H9 (cell line): ENCODE measurements around the gene MAD1L1. TPM values are rescaled to one million over a fixed set of nuclear protein-coding genes. Genes with fewer than 3 reads are reported as not detected.

Experiments
- DNase-seq: peaks from one replicate; pipeline ENCODE4 v3.0.0-alpha.2; 2017
- H2AFZ ChIP-seq: one replicate; pipeline ENCODE4 v1.6.1; 2013; ENCODE audit warnings: mild to moderate bottlenecking, low read length, control low read depth, moderate library complexity
- H2AK5ac ChIP-seq: 2 replicates; pipeline ENCODE4 v1.6.1; 2013; ENCODE audit warnings: low read length, control low read depth, mixed read lengths; ENCODE audit not compliant: insufficient read length
- H2BK120ac ChIP-seq: one replicate; pipeline ENCODE4 v1.6.1; 2013; ENCODE audit warnings: low read depth, mild to moderate bottlenecking, low read length, control low read depth, inconsistent platforms; ENCODE audit not compliant: poor library complexity, severe bottlenecking
- H2BK12ac ChIP-seq: 2 replicates; pipeline ENCODE4 v1.6.1; 2013; ENCODE audit warnings: low read length, control low read depth, mixed read lengths, low read depth; ENCODE audit not compliant: insufficient read length
- H2BK15ac ChIP-seq: 2 replicates; pipeline ENCODE4 v1.6.1; 2013; ENCODE audit warnings: low read depth, low read length, control low read depth
- H2BK20ac ChIP-seq: one replicate; pipeline ENCODE4 v1.6.1; 2013; ENCODE audit warnings: low read depth, mild to moderate bottlenecking, low read length, control low read depth, inconsistent platforms; ENCODE audit not compliant: poor library complexity, severe bottlenecking
- H2BK5ac ChIP-seq: 2 replicates; pipeline ENCODE4 v1.6.1; 2013; ENCODE audit warnings: low read length, control low read depth, mixed read lengths; ENCODE audit not compliant: insufficient read length
- H3K14ac ChIP-seq: 2 replicates; pipeline ENCODE4 v1.6.1; 2013; ENCODE audit warnings: low read length, control low read depth; ENCODE audit not compliant: insufficient read depth
- H3K18ac ChIP-seq: 2 replicates; pipeline ENCODE4 v1.6.1; 2013; ENCODE audit warnings: low read depth, mild to moderate bottlenecking, mixed read lengths, low read length, control low read depth; ENCODE audit not compliant: insufficient read length
- H3K23ac ChIP-seq: 2 replicates; pipeline ENCODE4 v1.6.1; 2013; ENCODE audit warnings: low read length, control low read depth, mixed read lengths, low read depth; ENCODE audit not compliant: insufficient read length
- H3K23me2 ChIP-seq: 2 replicates; pipeline ENCODE4 v1.6.1; 2013; ENCODE audit warnings: low read depth, mild to moderate bottlenecking, mixed read lengths, low read length, control low read depth; ENCODE audit not compliant: insufficient read length, poor library complexity, severe bottlenecking
- H3K27ac ChIP-seq: 2 replicates; pipeline ENCODE4 v1.5.1; 2013; ENCODE audit warnings: low read length, control low read depth, mixed read lengths, low read depth; ENCODE audit not compliant: insufficient read length
- H3K27me3 ChIP-seq: 2 replicates; pipeline ENCODE4 v1.6.1; 2013; ENCODE audit warnings: low read length, control low read depth, inconsistent platforms; ENCODE audit not compliant: insufficient read depth
- H3K4ac ChIP-seq: 2 replicates; pipeline ENCODE4 v1.6.1; 2013; ENCODE audit warnings: low read depth, mild to moderate bottlenecking, control low read depth, inconsistent platforms, low read length, moderate library complexity
- H3K4me1 ChIP-seq: 2 replicates; pipeline ENCODE4 v1.6.1; 2013; ENCODE audit warnings: low read length, control low read depth, inconsistent platforms; ENCODE audit not compliant: insufficient read depth
- H3K4me2 ChIP-seq: 2 replicates; pipeline ENCODE4 v1.6.1; 2013; ENCODE audit warnings: low read length, control low read depth, mixed read lengths; ENCODE audit not compliant: insufficient read length, insufficient read depth
- H3K56ac ChIP-seq: 2 replicates; pipeline ENCODE4 v1.6.1; 2013; ENCODE audit warnings: low read depth, mild to moderate bottlenecking, mixed read lengths, low read length, control low read depth; ENCODE audit not compliant: insufficient read length
- H3K79me1 ChIP-seq: 2 replicates; pipeline ENCODE4 v1.6.1; 2013; ENCODE audit warnings: low read depth, mild to moderate bottlenecking, moderate library complexity, low read length, control low read depth, inconsistent platforms; ENCODE audit not compliant: insufficient read depth, poor library complexity, severe bottlenecking
- H3K79me2 ChIP-seq: 2 replicates; pipeline ENCODE4 v1.6.1; 2013; ENCODE audit warnings: low read length, control low read depth, inconsistent platforms; ENCODE audit not compliant: insufficient read depth
- H3K9ac ChIP-seq: 2 replicates; pipeline ENCODE4 v1.6.1; 2013; ENCODE audit warnings: low read length, control low read depth, mixed read lengths; ENCODE audit not compliant: insufficient read length; ENCODE audit errors: extremely low read depth
- H3K9me3 ChIP-seq: one replicate; pipeline ENCODE4 v1.6.1; 2013; ENCODE audit warnings: low read depth, low read length, inconsistent platforms; ENCODE audit not compliant: control insufficient read depth
- H3T11ph ChIP-seq: one replicate; pipeline ENCODE4 v1.6.1; 2013; ENCODE audit warnings: mild to moderate bottlenecking, low read length, control low read depth, inconsistent platforms
- H4K20me1 ChIP-seq: one replicate; pipeline ENCODE4 v1.6.1; 2013; ENCODE audit not compliant: control insufficient read depth, insufficient read length, insufficient read depth
- H4K5ac ChIP-seq: 2 replicates; pipeline ENCODE4 v1.6.1; 2013; ENCODE audit warnings: low read depth, mild to moderate bottlenecking, mixed read lengths, low read length, control low read depth; ENCODE audit not compliant: insufficient read length
- H4K8ac ChIP-seq: replicated peaks from 2 replicates; pipeline ENCODE4 v1.6.1; 2013; ENCODE audit warnings: low read length, control low read depth, mixed read lengths, low read depth; ENCODE audit not compliant: insufficient read length
- H4K91ac ChIP-seq: 2 replicates; pipeline ENCODE4 v1.6.1; 2013; ENCODE audit warnings: low read depth, mild to moderate bottlenecking, moderate library complexity, mixed read lengths, low read length, control low read depth; ENCODE audit not compliant: insufficient read length
- H3K27ac Mint-ChIP-seq, 3 experiments: 2 replicates in 2 of 3; 3 replicates in 1 of 3; pipeline ENCODE4 v1.8.0; 2020 to 2021; ENCODE audit warnings: mixed read lengths in 3 of 3, mild to moderate bottlenecking in 1 of 3, moderate library complexity in 1 of 3
- H3K27me3 Mint-ChIP-seq: 2 replicates; pipeline ENCODE4 v1.8.0; 2021; ENCODE audit warnings: low read depth, mild to moderate bottlenecking, moderate library complexity, mixed read lengths
- H3K36me3 Mint-ChIP-seq, 3 experiments: 2 replicates in 2 of 3; 3 replicates in 1 of 3; pipeline ENCODE4 v1.8.0; 2020 to 2021; ENCODE audit warnings: low read depth in 3 of 3, mixed read lengths in 3 of 3; ENCODE audit not compliant: insufficient read depth in 1 of 3
- H3K4me1 Mint-ChIP-seq, 2 experiments: 2 replicates each; pipeline ENCODE4 v1.8.0; 2020; ENCODE audit warnings: mixed read lengths in 2 of 2
- H3K4me3 Mint-ChIP-seq, 2 experiments: 2 replicates in 1 of 2; 3 replicates in 1 of 2; pipeline ENCODE4 v1.8.0; 2020 to 2021; ENCODE audit warnings: mild to moderate bottlenecking in 2 of 2, mixed read lengths in 2 of 2, moderate library complexity in 1 of 2
- H3K9me3 Mint-ChIP-seq, 2 experiments: 2 replicates in 1 of 2; 3 replicates in 1 of 2; pipeline ENCODE4 v1.8.0; 2020; ENCODE audit warnings: mild to moderate bottlenecking in 2 of 2, mixed read lengths in 2 of 2, moderate library complexity in 1 of 2
- WGBS: extraction: QIAGEN DNeasy Blood & Tissue Kit; methylation state at CpG from one replicate; pipeline ENCODE4 v1.1.7; 2013; ENCODE audit warnings: missing lambda C conversion rate, low lambda C conversion rate, mixed read lengths; ENCODE audit not compliant: insufficient read length; ENCODE audit errors: extremely low coverage; 5-methylcytosine and 5-hydroxymethylcytosine counted together
- total RNA-seq: library from RNA; stranded (reverse); gene quantifications from 2 replicates; pipeline ENCODE4 v1.2.1, GENCODE V29; 2021
- TF ChIP-seq, protein P1 (sequence below): fragments of 200-600 bp; sonication (generic); conservative IDR thresholded peaks from 3 replicates; pipeline ENCODE4 v1.8.0; 2021; ENCODE audit warnings: antibody characterized with exemption, mild to moderate bottlenecking

The MAD1L1 gene
- total RNA-seq, 1 experiment from 2014 or later, result 39.0 TPM

DNA sequence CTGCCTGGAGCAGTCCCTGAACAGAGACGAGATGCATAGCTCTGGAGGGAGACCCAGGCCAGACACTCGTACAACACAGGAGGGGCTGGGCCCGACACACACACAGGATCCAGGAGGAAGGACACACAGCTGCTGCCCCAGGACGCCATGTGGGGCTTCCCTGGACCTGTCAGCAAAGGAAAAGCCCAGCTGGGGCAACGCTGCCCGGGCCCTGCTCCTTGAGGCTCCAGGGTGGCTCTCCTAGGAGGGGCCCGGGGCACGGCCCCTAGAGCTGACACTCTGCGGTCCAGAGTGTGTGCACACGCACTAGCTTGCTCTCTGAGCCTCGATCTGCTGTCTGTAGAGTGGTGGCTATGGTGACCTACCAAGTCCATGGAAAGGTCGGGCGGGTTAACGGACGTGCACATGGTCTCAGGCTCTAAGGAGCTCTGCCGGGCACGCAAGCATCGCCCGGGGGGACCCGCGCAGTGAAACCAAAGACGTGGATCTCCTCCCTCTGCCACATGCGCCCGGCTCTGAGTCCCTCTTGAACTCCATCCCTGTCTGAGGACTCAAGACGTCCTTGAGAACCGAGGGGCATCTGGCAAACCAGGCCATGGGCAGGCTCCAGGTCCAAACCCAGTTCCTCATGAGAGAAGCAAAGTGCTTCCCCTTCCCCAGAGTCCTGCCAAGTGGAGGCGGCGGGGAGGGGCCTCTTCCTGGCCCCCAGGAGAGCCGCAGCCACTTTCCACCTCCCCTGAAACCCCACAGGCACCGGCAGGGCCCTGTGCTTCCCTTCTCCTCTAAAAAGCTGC is 283.7 kb downstream of the MAD1L1 start:
- Histone ChIP-seq H3K9ac (no peak overlapping the region), H2AFZ (no peak overlapping the region), H3K4me1 (no peaks in the 10 kb centered on the region), H3K18ac (no peak overlapping the region), H2BK120ac (no peak overlapping the region), H2BK20ac (no peak overlapping the region), H3K56ac (no peak overlapping the region), H2BK5ac (no peak overlapping the region), H3K4me2 (no peak overlapping the region), H3K23ac (no peak overlapping the region), H4K20me1 (no peaks in the 10 kb centered on the region), H2BK15ac (no peak overlapping the region), H3K79me1 (no peaks in the 10 kb centered on the region), H3K14ac (no peak overlapping the region), H3T11ph (no peak overlapping the region), H2BK12ac (no peak overlapping the region), H3K9me3 (no peaks in the 10 kb centered on the region), H3K23me2 (no peaks in the 10 kb centered on the region), H4K91ac (no peak overlapping the region), H3K79me2 (no peaks in the 10 kb centered on the region), H3K27me3 (no peaks in the 10 kb centered on the region), H2AK5ac (no peak overlapping the region), H4K5ac (no peak overlapping the region), H4K8ac (no peak overlapping the region), H3K27ac (no peak overlapping the region), H3K4ac (no peak overlapping the region)
- TF ChIP-seq, protein P1, sequence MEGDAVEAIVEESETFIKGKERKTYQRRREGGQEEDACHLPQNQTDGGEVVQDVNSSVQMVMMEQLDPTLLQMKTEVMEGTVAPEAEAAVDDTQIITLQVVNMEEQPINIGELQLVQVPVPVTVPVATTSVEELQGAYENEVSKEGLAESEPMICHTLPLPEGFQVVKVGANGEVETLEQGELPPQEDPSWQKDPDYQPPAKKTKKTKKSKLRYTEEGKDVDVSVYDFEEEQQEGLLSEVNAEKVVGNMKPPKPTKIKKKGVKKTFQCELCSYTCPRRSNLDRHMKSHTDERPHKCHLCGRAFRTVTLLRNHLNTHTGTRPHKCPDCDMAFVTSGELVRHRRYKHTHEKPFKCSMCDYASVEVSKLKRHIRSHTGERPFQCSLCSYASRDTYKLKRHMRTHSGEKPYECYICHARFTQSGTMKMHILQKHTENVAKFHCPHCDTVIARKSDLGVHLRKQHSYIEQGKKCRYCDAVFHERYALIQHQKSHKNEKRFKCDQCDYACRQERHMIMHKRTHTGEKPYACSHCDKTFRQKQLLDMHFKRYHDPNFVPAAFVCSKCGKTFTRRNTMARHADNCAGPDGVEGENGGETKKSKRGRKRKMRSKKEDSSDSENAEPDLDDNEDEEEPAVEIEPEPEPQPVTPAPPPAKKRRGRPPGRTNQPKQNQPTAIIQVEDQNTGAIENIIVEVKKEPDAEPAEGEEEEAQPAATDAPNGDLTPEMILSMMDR, result no peak
- H3K27me3 Mint-ChIP-seq, result no peaks in the 10 kb centered on the region
- no peaks in the 10 kb centered on the region for H3K9me3 Mint-ChIP-seq
- H3K4me3 Mint-ChIP-seq, result no peak overlapping the region
- H3K4me1 Mint-ChIP-seq, result peaks cover 4 to 6% of the 10 kb centered on the region in 2 experiments
- WGBS, result no CpG with 5 or more reads among the region's 30 CpGs
- H3K27ac Mint-ChIP-seq, result peak overlapping the region in 2 of 3 experiments; percentile 3 to 70; a peak in 3 of 7 replicates
- DNase-seq, result no peak
- H3K36me3 Mint-ChIP-seq, result peaks cover 0 to 1% (median 0%) of the 10 kb centered on the region in 3 experiments; a peak in 2 of 7 replicates
